Ovary (tissue), 9 donors: ENCODE results near the gene KRT6A. TPM values are rescaled to one million over a fixed set of nuclear protein-coding genes. Genes with fewer than 3 reads are reported as not detected.

Source experiments
- DNase-seq, 5 donors: peaks; one replicate each; pipeline ENCODE4 v3.0.0-alpha.2; 2019 to 2020
- H3K27ac ChIP-seq, 2 donors: fragments of 200-600 bp; one replicate each; pipeline versions ENCODE4 v1.5.1 to v1.8.0; 2019 to 2022
- H3K27me3 ChIP-seq: fragments of 200-600 bp; one replicate; pipeline ENCODE4 v1.8.0; 2022
- H3K36me3 ChIP-seq: fragments of 200-600 bp; sonication (generic); one replicate; pipeline ENCODE4 v1.5.1; 2019
- H3K4me1 ChIP-seq: one replicate; pipeline ENCODE4 v1.8.1; 2013; ENCODE audit warnings: mild to moderate bottlenecking, moderate library complexity; ENCODE audit not compliant: insufficient read depth
- H3K4me3 ChIP-seq: fragments of 200-600 bp; sonication (generic); one replicate; pipeline ENCODE4 v1.5.1; 2017
- H3K9me3 ChIP-seq, 2 donors: fragments of 200-600 bp in 1 of 2; sonication (generic) in 1 of 2; one replicate each; pipeline versions ENCODE4 v1.5.1 to v1.8.1; 2013 to 2019; ENCODE audit warnings: mild to moderate bottlenecking in 1 of 2, moderate library complexity in 1 of 2
- CTCF ChIP-seq, 3 donors: fragments of 450-650 bp in 2 of 3; fragments of 200-600 bp in 1 of 3; IDR thresholded peaks; one replicate each; pipeline versions ENCODE4 v1.5.1 to v1.8.0; 2016 to 2022; ENCODE audit warnings: antibody characterized with exemption in 3 of 3, mild to moderate bottlenecking in 1 of 3
- EP300 ChIP-seq: sonication (generic); formaldehyde crosslinking; IDR thresholded peaks from one replicate; pipeline ENCODE4 v1.6.1; 2017; ENCODE audit warnings: antibody characterized with exemption
- POLR2A ChIP-seq: fragments of 450-650 bp; IDR thresholded peaks from one replicate; pipeline ENCODE4 v1.6.1; 2017; ENCODE audit warnings: antibody characterized with exemption, mild to moderate bottlenecking, moderate library complexity
- WGBS, 3 donors: extraction: QIAGEN DNeasy Blood & Tissue Kit in 1 of 3; methylation state at CpG; one replicate each; pipeline versions ENCODE4 v1.1.5 to v1.1.7; 2013 to 2017; 5-methylcytosine and 5-hydroxymethylcytosine counted together
- intact Hi-C, 4 donors: fragments of 100-400 bp; cut with DNase I; formaldehyde crosslinking; loops; one replicate each; pipeline versions ENCODE4 v1.11.0 to v1.15.1; 2022 to 2023
- polyA plus RNA-seq, 2 donors: library from polyadenylated mRNA; stranded (reverse); fragments of 200-250 nt in 1 of 2; fragments of 350-450 nt in 1 of 2; fragmentation: Illumina TruSeq in 1 of 2; extraction: RNeasy Lipid Tissue Mini Kit (QIAGEN cat#74804) in 1 of 2; gene quantifications; one replicate each; pipeline ENCODE4 v1.2.3, GENCODE V29; 2013 to 2014
- total RNA-seq, 7 donors: library from RNA; depleted of rRNA in 2 of 7; stranded (reverse); fragments of >200 nt in 2 of 7; fragmentation: NEBNext Ultra II Directional in 3 of 7; extraction: Animal tissue kit (Norgen Biotek cat#: 25700) in 3 of 7; gene quantifications; one replicate each; pipeline versions ENCODE4 v1.1.0 to v1.2.4, GENCODE V29; 2016 to 2023
- donor health status: DM: no; HTN: no; CAD: no; lungs with moderate emphysema.
- donor health status: DM: no; HTN: no; CAD: no.
- donor health status: Bipolar disorder and iron deficiency.
- donor health status: DM: yes; HTN: yes; CAD: no.
- donor health status: DM: no; HTN: no; CAD: no.
- donor health status: DM: yes; HTN: yes; CAD: no.

Gene KRT6A
- total and polyA plus RNA-seq, 9 donors = 0.15 to 14.5 (median 1.1) TPM; not detected in 2

DNA sequence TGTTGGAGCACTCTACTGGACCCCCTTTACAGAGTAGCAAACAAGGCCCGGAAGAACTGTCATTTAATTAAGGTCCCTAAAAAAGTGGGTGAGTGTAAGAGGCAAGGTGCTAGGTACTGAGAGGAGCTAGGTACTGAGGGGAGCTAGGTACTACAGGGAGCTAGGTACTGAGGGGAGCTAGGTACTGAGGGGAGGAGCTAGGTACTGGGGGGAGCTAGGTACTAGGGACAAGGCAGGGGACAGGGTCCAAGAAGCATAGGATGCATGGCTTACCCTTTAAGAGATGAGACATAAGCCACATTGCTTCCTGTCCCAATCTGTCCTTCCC, 22.2 kb upstream of the KRT6A start:
- Histone ChIP-seq H3K36me3 (no peaks in the 10 kb centered on the region), H3K9me3 (no peaks in the 10 kb centered on the region), H3K4me1 (no peaks in the 10 kb centered on the region), H3K4me3 (no peak overlapping the region), H3K27ac (no peak overlapping the region), H3K27me3 (no peaks in the 10 kb centered on the region)
- TF ChIP-seq EP300 (no peak), CTCF (IDR thresholded peaks at IDR 0.05) (no peak), POLR2A (no peak)
- intact Hi-C loops = no loop called here
- no peak for DNase-seq
- 80 to 96% (median 95%) methylated on average over 1 of the region's 1 CpG for WGBS, 3 donors

DNA sequence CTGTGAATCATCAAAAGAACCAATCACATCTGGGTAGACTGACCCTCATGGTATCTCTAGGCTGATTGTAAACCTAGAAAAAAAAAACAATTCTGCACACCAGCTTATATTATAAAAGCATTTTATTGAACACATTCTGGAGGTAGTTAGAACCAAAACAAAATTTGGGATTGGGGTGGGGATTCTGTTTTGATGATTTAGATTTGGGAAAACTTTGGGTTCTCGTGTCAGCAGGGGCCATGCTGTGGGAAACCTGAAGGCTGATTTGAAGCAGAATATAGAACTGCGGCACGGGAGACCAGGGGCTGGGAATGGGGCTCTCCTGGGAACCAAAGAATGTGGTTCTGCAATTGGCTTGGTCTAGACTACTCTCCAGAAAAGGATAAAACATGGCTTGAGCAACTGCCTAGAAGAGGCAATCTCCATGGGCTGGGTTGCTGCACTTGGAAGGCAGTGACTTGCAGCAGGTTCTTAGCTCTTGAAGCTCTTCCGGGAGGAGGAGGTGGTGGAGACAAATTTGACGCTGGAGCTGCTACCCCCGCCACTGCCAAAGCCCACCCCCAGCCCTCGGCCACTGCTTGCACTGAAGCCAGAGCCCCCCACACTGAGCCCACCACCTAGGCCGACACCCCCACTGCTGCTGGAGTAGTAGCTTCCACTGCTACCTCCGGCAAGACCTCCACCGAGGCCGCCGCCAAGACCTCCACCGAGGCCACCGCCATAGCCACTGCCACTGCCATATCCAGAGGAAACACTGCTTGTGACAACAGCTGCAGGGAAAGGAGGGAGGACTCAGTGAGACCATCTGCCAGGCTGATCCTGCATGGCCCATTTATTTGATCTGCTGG, 21.6 kb upstream of the KRT6A start:
- Histone ChIP-seq H3K4me3 (no peak overlapping the region), H3K4me1 (no peaks in the 10 kb centered on the region), H3K9me3 (no peaks in the 10 kb centered on the region), H3K27me3 (no peaks in the 10 kb centered on the region), H3K36me3 (no peaks in the 10 kb centered on the region), H3K27ac (no peak overlapping the region)
- no peak for DNase-seq
- intact Hi-C loops = no loop called here
- 85 to 91% (median 88%) methylated on average over 10 to 14 of the region's 14 CpGs for WGBS, 3 donors
- TF ChIP-seq CTCF (IDR thresholded peaks at IDR 0.05) = no peak
- TF ChIP-seq POLR2A = no peak
- TF ChIP-seq EP300 = no peak

- intact Hi-C loops = no loop called here
- no peaks in the 10 kb centered on the region for H3K36me3 ChIP-seq
- no peak for TF ChIP-seq POLR2A
- no peak for TF ChIP-seq CTCF (IDR thresholded peaks at IDR 0.05)
- no peak for TF ChIP-seq EP300
- DNase-seq = no peak
- no peak overlapping the region for H3K4me3 ChIP-seq
- WGBS, 3 donors = 79 to 90% (median 81%) methylated on average over 6 of the region's 6 CpGs
- no peaks in the 10 kb centered on the region for H3K27me3 ChIP-seq
- H3K27ac ChIP-seq = no peak overlapping the region
- H3K4me1 ChIP-seq = no peaks in the 10 kb centered on the region
- no peaks in the 10 kb centered on the region for H3K9me3 ChIP-seq
Observed at GRCh38 chr12:52513736-52514135, 20.7 kb upstream of the KRT6A start.

GRCh38 chr12:52508211-52508610, 15.2 kb upstream of the KRT6A start:
- Histone ChIP-seq H3K4me3 (no peak overlapping the region), H3K4me1 (no peaks in the 10 kb centered on the region), H3K9me3 (no peaks in the 10 kb centered on the region), H3K27me3 (no peaks in the 10 kb centered on the region), H3K27ac (no peak overlapping the region), H3K36me3 (no peaks in the 10 kb centered on the region)
- intact Hi-C loops = no loop called here
- DNase-seq = no peak
- 77 to 81% (median 78%) methylated on average over 5 of the region's 5 CpGs for WGBS, 3 donors
- TF ChIP-seq CTCF (IDR thresholded peaks at IDR 0.05) (no peak), POLR2A (no peak), EP300 (no peak)
